Gastrocnemius medialis (tissue), 4 donors: ENCODE data around the gene CMTM4. TPM values are rescaled to one million over a fixed set of nuclear protein-coding genes. Genes with fewer than 3 reads are reported as not detected.
"Not testable (repeated sequence)": the region's sequence is repeated elsewhere in the genome, so short reads cannot be mapped to it uniquely, and the experiment has no call there.

Experiments
- ATAC-seq, 2 donors: fragments of 150-250 bp; one replicate each; pipeline ENCODE4 v1.9.1; 2016
- DNase-seq, 2 donors: peaks; one replicate each; pipeline ENCODE4 v3.0.0-alpha.2; 2019
- H3K27ac ChIP-seq, 4 donors: fragments of 200-600 bp; sonication (generic); 1 replicate in 1 of 4; 2 replicates in 3 of 4; pipeline ENCODE4 v1.5.1; 2016 to 2018; ENCODE audit warnings: mild to moderate bottlenecking in 2 of 4, moderate library complexity in 1 of 4
- H3K27me3 ChIP-seq, 3 donors: fragments of 200-600 bp; sonication (generic) in 2 of 3; 1 replicate in 1 of 3; 2 replicates in 2 of 3; pipeline versions ENCODE4 v1.5.1 to v1.6.0; 2016 to 2019; ENCODE audit warnings: mild to moderate bottlenecking in 1 of 3, moderate library complexity in 1 of 3
- H3K36me3 ChIP-seq, 2 donors: fragments of 200-600 bp; sonication (generic) in 1 of 2; one replicate each; pipeline ENCODE4 v1.5.1; 2017 to 2018
- H3K4me1 ChIP-seq, 2 donors: fragments of 200-600 bp; sonication (generic) in 1 of 2; one replicate each; pipeline ENCODE4 v1.5.1; 2016 to 2017; ENCODE audit warnings: mild to moderate bottlenecking in 2 of 2
- H3K4me3 ChIP-seq, 4 donors: fragments of 200-600 bp; sonication (generic) in 3 of 4; 1 replicate in 1 of 4; 2 replicates in 3 of 4; pipeline ENCODE4 v1.5.1; 2016 to 2019; ENCODE audit warnings: mild to moderate bottlenecking in 2 of 4
- H3K9me3 ChIP-seq, 3 donors: fragments of 200-600 bp; sonication (generic) in 2 of 3; 1 replicate in 1 of 3; 2 replicates in 2 of 3; pipeline ENCODE4 v1.5.1; 2016 to 2019
- POLR2A ChIP-seq, 2 donors: fragments of 450-650 bp; IDR thresholded peaks; one replicate each; pipeline ENCODE4 v1.6.1; 2017; ENCODE audit warnings: antibody characterized with exemption in 2 of 2, mild to moderate bottlenecking in 2 of 2, moderate library complexity in 2 of 2
- in situ Hi-C, 4 donors: fragments of 200-750 bp; cut with MboI; loops; one replicate each; pipeline versions ENCODE4 v1.15.0 to v1.8.0; 2017; ENCODE audit warnings: low sequenced_read_pairs in 4 of 4
- intact Hi-C: fragments of 100-400 bp; cut with DNase I; formaldehyde crosslinking; loops from one replicate; pipeline ENCODE4 v1.15.1; 2023; ENCODE audit warnings: low total_unique reads
- total RNA-seq, 4 donors: library from RNA; depleted of rRNA; stranded (reverse); fragments of >200 nt; gene quantifications; one replicate each; pipeline versions ENCODE4 v1.1.0 to v1.2.3, GENCODE V29; 2016
- TF ChIP-seq, protein P1 (sequence below), 5 experiments: fragments of 450-650 bp in 3 of 5; fragments of 200-600 bp in 2 of 5; sonication (generic) in 2 of 5; IDR thresholded peaks in 4 of 5; conservative IDR thresholded peaks in 1 of 5; 1 replicate in 4 of 5; 2 replicates in 1 of 5; pipeline ENCODE4 v1.5.1; 2016 to 2019; ENCODE audit warnings: antibody characterized with exemption in 5 of 5, mild to moderate bottlenecking in 3 of 5, moderate library complexity in 3 of 5

Gene CMTM4
- total RNA-seq, 4 donors from 2014 or later = 5.7 to 15.0 (median 7.2) TPM

DNA sequence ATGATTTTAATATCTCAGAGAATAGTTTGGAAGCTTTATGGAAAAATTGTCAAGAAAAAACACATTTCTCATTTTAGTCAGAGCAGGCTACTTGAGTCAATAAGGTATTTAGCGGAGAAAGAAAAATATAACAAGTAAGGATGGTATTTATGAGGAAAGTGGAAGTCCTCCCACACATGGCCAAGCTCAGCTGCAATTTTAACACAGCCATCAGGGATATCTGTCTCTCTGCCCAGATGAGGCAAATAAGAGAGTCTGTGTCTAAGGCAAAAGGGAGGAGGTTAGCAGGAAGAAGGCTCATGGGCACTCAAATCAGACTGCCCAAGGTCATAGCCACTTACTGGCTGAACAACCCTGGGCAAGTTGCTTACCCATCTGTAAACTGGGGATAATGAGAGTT is 122.5 kb downstream of the CMTM4 start:
- Histone ChIP-seq H3K9me3 (no peaks in the 10 kb centered on the region), H3K36me3 (no peaks in the 10 kb centered on the region), H3K27ac (no peak overlapping the region), H3K27me3 (peaks cover 13 to 26% (median 20%) of the 10 kb centered on the region in 3 donors), H3K4me1 (peaks cover 9 to 13% of the 10 kb centered on the region in 2 donors), H3K4me3 (no peak overlapping the region)
- DNase-seq (no peak), ATAC-seq (no peak)
- in situ Hi-C loops = no loop called here
- no peak for TF ChIP-seq POLR2A (IDR thresholded peaks at IDR 0.05)
- TF ChIP-seq, protein P1, sequence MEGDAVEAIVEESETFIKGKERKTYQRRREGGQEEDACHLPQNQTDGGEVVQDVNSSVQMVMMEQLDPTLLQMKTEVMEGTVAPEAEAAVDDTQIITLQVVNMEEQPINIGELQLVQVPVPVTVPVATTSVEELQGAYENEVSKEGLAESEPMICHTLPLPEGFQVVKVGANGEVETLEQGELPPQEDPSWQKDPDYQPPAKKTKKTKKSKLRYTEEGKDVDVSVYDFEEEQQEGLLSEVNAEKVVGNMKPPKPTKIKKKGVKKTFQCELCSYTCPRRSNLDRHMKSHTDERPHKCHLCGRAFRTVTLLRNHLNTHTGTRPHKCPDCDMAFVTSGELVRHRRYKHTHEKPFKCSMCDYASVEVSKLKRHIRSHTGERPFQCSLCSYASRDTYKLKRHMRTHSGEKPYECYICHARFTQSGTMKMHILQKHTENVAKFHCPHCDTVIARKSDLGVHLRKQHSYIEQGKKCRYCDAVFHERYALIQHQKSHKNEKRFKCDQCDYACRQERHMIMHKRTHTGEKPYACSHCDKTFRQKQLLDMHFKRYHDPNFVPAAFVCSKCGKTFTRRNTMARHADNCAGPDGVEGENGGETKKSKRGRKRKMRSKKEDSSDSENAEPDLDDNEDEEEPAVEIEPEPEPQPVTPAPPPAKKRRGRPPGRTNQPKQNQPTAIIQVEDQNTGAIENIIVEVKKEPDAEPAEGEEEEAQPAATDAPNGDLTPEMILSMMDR (IDR thresholded peaks at IDR 0.05 in 4 of 5, conservative IDR thresholded peaks at IDR 0.05 in 1 of 5) = no peak
- intact Hi-C loops = no loop called here

DNA sequence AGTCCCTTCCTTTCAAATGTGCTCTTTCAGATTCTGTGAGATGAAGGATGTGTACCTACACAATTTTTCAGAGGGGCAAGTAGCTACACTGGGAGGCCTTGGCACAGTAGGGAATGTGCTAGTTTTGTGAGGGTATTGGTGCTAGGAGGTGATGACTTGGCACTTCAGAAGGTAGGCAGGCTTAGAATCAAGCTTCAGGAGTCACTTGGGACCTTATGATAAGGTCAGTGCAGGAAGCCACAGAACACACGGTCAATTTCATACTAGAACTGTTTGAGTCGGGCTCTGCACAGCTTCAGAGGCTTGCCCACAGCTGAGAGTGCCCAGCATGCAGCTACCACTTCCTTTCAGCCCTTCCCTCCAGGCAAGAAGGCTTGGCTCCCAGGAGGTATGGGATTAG is 124.2 kb downstream of the CMTM4 start:
- H3K36me3 ChIP-seq = no peaks in the 10 kb centered on the region
- H3K9me3 ChIP-seq = no peaks in the 10 kb centered on the region
- no peaks in the 10 kb centered on the region for H3K4me1 ChIP-seq
- intact Hi-C loops = no loop called here
- peaks cover under 1 to 13% (median 4%) of the 10 kb centered on the region in 3 donors for H3K27me3 ChIP-seq
- in situ Hi-C loops = no loop called here
- H3K4me3 ChIP-seq = no peak overlapping the region
- no peak for DNase-seq
- no peak overlapping the region for H3K27ac ChIP-seq
- ATAC-seq = no peak
- TF ChIP-seq, protein P1 (IDR thresholded peaks at IDR 0.05 in 4 of 5, conservative IDR thresholded peaks at IDR 0.05 in 1 of 5) = no peak
- no peak for TF ChIP-seq POLR2A (IDR thresholded peaks at IDR 0.05)

DNA sequence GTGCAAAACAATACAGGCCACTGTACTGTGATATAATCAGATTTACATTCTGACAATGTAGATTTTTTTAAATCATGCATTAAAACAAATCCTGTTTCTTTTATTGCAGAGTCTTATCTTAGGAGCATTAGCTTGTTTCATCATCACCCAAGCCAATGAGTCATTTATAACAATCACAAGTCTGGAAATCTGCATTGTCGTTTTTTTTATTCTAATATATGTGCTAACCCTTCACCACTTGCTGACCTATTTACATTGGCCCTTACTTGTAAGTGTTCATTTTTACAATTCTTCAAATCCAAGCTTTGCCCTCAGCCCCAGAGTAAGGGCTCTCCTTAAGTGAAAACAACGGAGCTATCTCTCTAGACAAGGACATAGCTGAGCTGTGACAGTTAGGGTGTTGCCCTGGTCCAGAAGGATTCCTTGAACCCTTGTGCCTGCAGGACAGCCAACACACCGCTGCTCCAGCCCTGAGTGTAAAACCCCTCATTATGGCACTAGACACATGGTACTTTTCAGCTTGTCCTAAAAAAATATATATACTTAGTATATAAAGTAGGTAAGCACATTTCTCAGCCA is 126.6 kb downstream of the CMTM4 start:
- TF ChIP-seq POLR2A (IDR thresholded peaks at IDR 0.05) = no peak
- TF ChIP-seq, protein P1 (IDR thresholded peaks at IDR 0.05 in 4 of 5, conservative IDR thresholded peaks at IDR 0.05 in 1 of 5) = no peak
- no peaks in the 10 kb centered on the region for H3K9me3 ChIP-seq
- H3K4me1 ChIP-seq = no peaks in the 10 kb centered on the region
- in situ Hi-C loops (no loop called here), intact Hi-C loops (no loop called here)
- H3K27ac ChIP-seq = no peak overlapping the region
- no peak overlapping the region for H3K4me3 ChIP-seq
- ATAC-seq (peak in 1 of 2 donors; percentile 42), DNase-seq (no peak)
- peaks cover 0 to 7% of the 10 kb centered on the region in 2 donors for H3K36me3 ChIP-seq
- no peaks in the 10 kb centered on the region for H3K27me3 ChIP-seq

DNA sequence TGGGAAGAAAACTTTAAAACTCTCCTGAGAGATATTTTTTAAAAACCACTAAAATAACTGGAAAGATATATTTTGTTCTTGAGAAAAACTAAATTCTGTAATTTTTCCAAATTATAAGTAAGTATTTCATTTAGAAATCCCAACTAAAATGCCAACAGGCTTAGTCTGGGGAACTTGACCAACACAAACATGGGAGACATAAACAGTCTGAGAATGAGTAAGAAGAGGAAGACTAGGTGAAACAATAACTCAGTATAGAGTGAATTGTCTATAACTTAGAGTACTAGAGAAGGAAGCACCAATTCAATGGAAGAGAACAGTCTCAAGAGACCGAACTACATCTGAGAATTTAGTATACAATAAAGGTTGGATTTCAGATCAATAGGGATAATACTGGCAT is 127.4 kb downstream of the CMTM4 start:
- Histone ChIP-seq H3K27ac (no peak overlapping the region), H3K4me3 (no peak overlapping the region), H3K9me3 (no peaks in the 10 kb centered on the region), H3K4me1 (no peaks in the 10 kb centered on the region), H3K36me3 (peaks cover 0 to 7% of the 10 kb centered on the region in 2 donors), H3K27me3 (no peaks in the 10 kb centered on the region)
- ATAC-seq (no peak), DNase-seq (no peak)
- TF ChIP-seq, protein P1 (IDR thresholded peaks at IDR 0.05 in 4 of 5, conservative IDR thresholded peaks at IDR 0.05 in 1 of 5) = no peak
- TF ChIP-seq POLR2A (IDR thresholded peaks at IDR 0.05) = no peak
- in situ Hi-C loops (no loop called here), intact Hi-C loops (no loop called here)

DNA sequence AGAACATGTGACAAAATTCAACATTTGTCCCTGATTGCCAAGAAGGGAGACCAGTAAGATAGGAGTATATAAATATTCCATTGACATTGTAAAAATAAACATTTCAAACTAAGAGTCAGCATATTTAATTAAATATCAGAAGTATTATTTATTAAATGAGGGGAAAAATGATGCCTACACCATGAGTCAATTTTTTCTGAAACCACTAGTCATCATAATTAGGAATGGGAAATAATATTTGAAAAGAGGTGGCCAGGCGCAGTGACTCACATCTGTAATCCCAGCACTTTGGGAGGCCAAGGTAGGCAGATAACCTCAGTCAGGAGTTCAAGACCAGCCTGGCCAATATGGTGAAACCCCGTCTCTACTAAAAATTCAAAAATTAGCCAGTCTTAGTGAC is 128.2 kb downstream of the CMTM4 start:
- ATAC-seq (no peak), DNase-seq (no peak)
- no peaks in the 10 kb centered on the region for H3K9me3 ChIP-seq
- no peak overlapping the region for H3K27ac ChIP-seq
- in situ Hi-C loops (no loop called here), intact Hi-C loops (no loop called here)
- no peaks in the 10 kb centered on the region for H3K4me1 ChIP-seq
- no peaks in the 10 kb centered on the region for H3K27me3 ChIP-seq
- H3K4me3 ChIP-seq = no peak overlapping the region
- TF ChIP-seq, protein P1 (IDR thresholded peaks at IDR 0.05 in 4 of 5, conservative IDR thresholded peaks at IDR 0.05 in 1 of 5) = no peak
- TF ChIP-seq POLR2A (IDR thresholded peaks at IDR 0.05) = no peak
- H3K36me3 ChIP-seq = peaks cover 0 to 7% of the 10 kb centered on the region in 2 donors

DNA sequence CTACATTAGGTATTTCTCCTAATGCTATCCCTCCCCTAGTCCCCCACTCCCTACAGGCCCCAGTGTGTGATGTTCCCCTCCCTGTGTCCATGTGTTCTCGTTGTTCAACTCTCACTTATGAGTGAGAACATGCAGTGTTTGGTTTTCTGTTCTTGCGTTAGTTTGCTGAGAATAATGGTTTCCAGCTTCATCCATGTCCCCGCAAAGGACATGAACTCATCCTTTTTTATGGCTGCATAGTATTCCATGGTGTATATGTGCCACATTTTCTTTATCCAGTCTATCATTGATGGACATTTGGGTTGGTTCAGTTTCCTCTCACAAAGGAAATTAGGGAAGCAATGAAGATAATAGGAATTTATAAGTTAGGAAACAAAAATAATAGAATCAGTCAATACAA is 129.3 kb downstream of the CMTM4 start:
- in situ Hi-C loops, H3K4me1 ChIP-seq, intact Hi-C loops, H3K36me3 ChIP-seq, H3K4me3 ChIP-seq, DNase-seq, H3K27me3 ChIP-seq, H3K27ac ChIP-seq, H3K9me3 ChIP-seq, ATAC-seq: not testable (repeated sequence)
